8988T (cell line): Measurements from ENCODE around the gene RAMAC.
A peak's percentile ranks its signal among the peaks of the same experiment; 100 is the strongest.
"Not testable (repeated sequence)": the region's sequence is repeated elsewhere in the genome, so short reads cannot be mapped to it uniquely, and the experiment has no call there.

Source experiments
- DNase-seq: peaks from one replicate; pipeline ENCODE4 v3.0.0; 2011

The RAMAC gene

GRCh38 chr15:82985688-82986441 lies at the start of gene RAMAC:
Gene RAMAC, plus strand, starts transcription at chr15:82986210. Its CDS starts 2,809 bp downstream, at chr15:82989019.
- DNase-seq: peak; percentile 34

- peak; percentile 54 for DNase-seq
Measured at GRCh38 chr15:82936966-82937711, 48.9 kb upstream of the RAMAC start.

- DNase-seq: no peak
Measured at GRCh38 chr15:82937712-82938058, 48.3 kb upstream of the RAMAC start.

GRCh38 chr15:82939678-82940077 lies 46.3 kb upstream of the RAMAC start:
- not testable (repeated sequence) for DNase-seq

DNA sequence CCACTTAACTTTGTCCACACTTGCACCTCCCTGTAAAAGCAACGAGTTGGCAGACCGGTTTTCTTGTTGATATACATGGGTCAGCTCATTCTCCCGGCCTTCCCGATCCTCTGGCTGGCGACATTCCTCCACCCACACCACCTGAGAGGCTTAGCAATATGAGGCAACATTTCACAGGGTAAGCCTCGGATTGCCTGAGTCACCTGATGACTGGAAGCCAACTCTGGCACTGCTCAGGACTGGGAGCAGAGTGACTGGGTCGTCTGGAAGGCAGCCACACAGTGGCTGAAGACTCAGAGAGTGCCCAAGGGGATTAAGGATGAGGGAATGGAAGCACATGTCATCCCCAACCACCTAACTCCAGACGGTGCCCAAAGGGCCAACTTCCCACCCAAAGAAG lies 43.3 kb upstream of the RAMAC start:
- no peak for DNase-seq

DNA sequence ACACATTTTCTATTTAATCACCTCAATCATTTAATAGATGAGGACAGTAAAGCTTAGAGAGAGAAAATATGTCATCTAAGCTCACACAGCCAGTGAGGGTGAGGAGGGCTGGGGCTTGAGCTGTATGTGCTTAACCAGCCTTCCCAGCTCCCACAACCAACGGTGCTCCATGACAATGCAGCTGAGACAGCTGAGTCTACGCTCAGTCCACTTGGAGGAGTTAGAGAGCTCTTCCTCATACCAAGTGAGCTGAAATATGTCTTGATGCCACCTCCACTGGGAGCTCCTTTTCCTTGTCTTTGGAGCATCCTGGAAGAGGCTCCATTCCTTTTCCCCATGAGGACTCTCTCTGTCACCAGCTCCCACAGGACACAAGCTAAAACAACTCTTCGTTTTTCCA lies 42.8 kb upstream of the RAMAC start:
- DNase-seq: no peak

GRCh38 chr15:82944056-82944455 lies 42.0 kb upstream of the RAMAC start:
- no peak for DNase-seq

GRCh38 chr15:82944821-82945220 lies 41.2 kb upstream of the RAMAC start:
- DNase-seq: no peak

DNA sequence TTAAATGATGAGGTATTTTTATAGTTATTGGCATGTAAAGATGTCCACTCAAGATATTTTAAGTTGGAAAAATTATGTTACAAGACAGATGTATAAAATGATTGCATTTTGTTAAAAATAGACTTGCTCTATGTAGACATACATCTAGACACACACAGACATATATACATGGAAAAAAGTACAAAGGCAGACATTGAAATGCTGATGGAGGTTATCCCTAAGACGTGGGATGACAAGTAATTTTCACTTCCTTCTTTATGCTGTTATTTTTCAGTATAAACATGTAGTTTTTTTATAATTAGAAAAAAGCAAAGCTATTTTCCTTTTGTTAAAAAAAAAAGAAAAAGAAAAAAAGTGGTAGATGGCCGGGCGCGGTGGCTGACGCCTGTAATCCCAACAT lies 40.7 kb upstream of the RAMAC start:
- no peak for DNase-seq

DNA sequence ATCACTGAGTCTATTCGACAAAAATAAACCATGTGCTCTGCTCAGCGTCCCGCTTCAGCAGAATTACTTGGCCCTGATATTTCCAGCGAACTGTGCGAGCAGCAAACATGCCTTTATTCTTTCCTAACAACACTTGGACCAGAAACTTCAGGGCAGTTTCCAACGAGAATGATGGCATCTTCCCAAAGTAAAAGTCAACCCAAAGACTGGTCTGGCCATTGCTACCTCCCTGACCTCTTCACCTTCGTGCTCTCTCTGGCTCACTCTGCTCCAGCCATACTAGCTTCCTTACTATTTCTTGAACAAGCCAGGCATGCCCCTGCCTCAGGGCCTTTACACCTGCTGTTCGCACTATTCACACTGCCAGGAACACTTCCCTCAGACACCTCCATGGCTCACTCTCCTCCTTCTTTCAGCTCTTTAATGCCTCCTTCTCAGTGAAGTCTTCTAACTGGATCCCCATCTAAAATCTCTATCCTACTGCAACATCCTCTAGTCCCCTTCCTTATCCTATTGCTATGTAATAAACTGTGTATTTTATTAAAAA lies 39.8 kb upstream of the RAMAC start:
- no peak for DNase-seq

DNA sequence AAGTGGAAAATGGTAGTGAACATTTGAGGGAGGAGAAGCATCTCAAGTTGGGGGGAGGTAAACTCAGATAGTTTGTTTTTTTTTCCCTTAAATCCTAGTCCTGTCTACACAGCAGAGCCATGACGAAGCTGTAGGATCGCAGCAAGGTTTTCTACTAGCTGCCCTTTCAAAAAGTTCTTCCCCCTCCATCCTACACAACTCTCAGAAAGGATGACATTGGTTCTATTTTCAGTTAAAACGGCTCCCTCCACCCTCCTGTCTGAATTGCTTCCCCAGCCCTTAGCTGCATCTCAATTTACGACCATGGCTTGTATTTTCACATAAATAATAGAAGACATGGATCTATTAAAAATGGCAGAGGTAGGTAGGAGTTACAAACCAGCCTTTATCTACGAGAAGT lies 35.7 kb upstream of the RAMAC start:
- DNase-seq: no peak

DNA sequence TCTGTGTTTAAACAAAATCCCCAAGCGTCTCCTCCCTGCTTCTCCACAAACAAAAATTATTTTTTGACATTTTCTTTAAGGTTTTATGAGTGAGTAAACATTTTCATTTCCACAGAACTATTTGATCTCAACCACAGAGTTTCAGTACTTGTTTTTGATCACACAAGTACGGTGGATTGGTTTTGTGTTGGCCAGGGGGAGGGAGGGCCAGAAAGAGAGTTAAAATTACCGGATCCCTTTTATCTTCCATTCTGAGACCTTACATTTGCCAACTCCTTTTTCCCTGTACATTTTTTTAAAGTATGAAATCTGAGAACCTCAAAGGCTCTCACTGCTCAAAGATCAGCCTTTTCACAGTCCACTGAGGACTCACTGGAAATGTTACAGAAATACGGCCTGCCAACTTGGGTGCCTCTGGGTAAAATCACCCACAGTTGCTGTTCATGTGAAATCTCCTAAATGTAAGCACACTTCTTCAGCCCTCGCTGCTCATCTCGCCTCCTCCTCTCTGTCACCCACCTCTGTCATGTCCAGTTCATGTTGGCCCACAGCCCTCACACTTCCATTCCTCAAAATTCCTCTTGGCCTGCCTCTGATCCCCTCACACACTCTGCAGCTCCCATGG lies 35.2 kb upstream of the RAMAC start:
- DNase-seq: no peak

GRCh38 chr15:82951472-82952157 lies 34.4 kb upstream of the RAMAC start:
- DNase-seq: no peak

- peak; percentile 49 for DNase-seq
Measured at GRCh38 chr15:82952158-82953081, 33.6 kb upstream of the RAMAC start, which contains the start of gene HOMER2. Gene HOMER2, minus strand, starts transcription at chr15:82952720. Its CDS starts 185 bp downstream, at chr15:82952535.

DNA sequence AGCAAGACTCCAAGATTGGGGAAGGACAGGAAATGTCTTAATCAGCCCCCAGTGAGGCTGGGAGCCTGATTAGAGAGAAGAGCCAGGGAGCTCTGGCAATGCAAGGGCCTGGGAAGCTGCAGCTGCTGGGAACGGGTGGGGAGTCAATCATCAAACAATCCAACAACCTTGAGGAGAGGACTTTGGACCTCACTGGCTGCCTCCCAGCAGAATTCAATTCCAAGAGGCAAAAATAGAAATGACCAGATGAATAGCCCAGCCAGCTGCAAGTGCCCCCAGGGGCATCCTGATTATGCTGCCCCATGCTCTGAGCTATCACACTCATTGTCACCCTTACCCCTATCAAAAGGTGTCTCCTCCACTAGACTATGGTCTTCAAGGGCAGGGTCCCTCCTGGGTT lies 27.4 kb upstream of the RAMAC start:
- DNase-seq: no peak

- no peak for DNase-seq
Measured at GRCh38 chr15:82959423-82959822, 26.6 kb upstream of the RAMAC start.

DNA sequence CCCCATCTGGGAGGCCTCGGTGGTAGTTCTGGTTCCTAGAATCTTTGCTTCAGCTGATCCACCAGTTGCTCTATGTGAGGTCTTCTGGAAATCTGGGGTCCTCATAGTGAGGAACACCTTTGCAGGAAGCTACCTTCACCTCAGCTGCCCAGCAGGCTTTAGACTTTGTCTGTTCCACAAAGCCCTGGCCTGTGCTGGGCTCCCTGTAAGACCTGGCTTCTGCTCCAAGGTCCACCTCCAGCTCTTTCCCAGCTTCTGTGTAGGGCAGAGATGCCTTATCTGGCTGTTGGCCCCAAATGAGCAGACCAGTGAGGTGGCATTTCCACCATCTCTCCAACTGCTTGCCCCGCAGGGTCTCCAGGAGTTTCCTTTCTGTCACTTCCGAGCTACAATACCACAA lies 25.2 kb upstream of the RAMAC start:
- DNase-seq: no peak

DNA sequence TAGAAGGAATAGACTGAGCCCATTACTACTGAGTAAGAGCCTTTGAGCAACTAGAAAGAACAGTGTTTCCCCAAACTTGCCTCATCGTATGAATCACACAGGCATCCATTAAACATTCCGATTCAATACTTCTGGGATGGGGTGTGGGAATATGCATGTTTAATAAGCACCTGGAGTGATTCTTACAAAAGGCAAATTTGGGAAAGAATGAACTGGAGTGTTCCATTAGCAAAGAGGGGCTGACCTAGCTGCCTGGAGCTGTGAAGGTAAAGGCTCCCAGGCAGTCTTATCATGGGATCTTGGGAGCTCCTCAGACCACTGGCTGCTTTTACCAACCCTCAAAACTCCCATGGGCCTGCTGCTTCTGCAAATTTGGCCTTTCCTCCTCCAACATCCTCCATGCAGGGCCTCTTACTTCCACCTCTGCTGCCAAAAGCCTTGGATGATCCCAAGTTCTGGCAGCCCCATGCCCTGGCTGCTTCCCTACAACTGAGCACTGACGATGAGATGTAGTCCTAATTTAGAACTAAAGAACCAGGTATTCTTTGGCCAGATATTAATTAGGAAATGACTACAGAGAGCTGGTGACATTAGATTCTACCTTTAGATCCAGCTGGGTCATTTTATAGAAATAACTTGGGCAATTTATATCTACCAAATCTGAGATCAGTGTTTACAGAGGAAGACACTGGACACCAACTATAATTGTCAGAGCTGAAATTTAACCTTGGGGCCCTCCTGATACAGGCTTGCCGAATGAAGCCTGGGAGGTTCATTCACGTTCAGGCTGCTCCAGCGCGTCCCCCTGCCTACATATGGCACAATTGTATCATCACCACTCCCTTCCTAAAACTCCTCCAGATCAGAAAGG lies 22.3 kb upstream of the RAMAC start:
- DNase-seq: no peak

DNA sequence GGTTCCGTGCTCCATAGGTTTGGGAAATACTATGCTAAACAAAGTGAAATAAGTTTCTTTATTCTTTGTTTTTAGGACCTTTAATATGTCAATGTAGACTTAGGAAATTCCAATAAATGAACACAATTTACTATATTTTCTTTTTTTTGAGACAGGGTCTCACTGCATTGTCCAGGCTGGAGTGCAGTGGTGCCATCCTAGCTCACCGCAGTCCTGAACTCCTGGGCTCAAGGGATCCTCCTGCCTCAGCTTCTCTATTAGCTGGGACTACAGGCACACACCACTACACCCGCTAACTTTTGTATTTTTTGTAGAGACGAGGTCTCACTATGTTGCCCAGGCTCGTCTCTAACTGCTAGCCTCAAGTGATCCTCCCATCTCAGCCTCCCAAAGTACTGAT lies 21.1 kb upstream of the RAMAC start:
- no peak for DNase-seq

DNA sequence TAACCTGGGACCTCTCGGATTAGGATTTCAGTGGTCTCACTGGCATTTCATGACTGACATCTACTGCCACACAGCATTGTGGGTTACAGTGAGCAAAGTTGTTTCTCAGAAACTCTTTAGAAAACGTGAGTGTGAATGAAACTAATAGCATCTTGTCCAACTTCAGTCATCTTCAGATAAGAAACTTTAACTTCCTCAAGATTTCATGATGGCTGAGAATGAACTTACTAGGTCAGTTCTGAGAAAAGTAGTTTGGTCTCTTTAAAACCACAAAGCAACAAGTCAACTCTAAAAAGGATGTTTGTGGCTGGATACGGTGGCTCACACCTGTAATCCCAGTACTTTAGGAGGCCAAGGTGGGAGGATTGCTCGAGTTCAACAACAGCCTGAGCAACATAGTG lies 19.3 kb upstream of the RAMAC start:
- no peak for DNase-seq

DNA sequence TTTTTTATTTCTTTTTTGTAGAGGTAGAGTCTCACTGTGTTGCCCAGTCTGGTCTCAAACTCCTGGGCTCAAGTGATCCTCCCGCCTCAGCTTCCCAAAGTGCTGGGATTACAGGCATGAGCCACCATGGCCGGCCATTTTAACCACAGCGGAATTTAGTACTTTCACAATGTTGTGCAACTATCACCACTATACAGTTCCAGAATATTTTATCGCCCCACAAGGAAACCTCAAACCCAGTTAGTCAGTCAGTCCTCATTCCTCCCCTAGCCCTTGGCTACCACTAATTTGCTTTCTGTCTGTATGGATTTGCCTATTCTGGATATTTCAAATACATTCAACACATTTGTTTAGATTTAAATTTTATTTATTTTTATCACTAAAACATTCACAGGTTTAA lies 17.9 kb upstream of the RAMAC start:
- DNase-seq: no peak
